H7 (cell line): Measurements from ENCODE around the gene RGS6. TPM values are rescaled to one million over a fixed set of nuclear protein-coding genes. Genes with fewer than 3 reads are reported as not detected.

Experiments
- DNase-seq: peaks from one replicate; pipeline ENCODE4 v3.0.0; 2012
- H3K27me3 ChIP-seq: 2 replicates; pipeline ENCODE4 v1.6.0; 2011; ENCODE audit warnings: mild to moderate bottlenecking, low read length; ENCODE audit not compliant: control insufficient read depth, insufficient read depth
- H3K36me3 ChIP-seq: replicated peaks from 2 replicates; pipeline ENCODE4 v1.5.1; 2011; ENCODE audit warnings: low read length; ENCODE audit not compliant: control insufficient read depth, insufficient read depth
- H3K4me3 ChIP-seq: 2 replicates; pipeline ENCODE4 v1.5.1; 2011; ENCODE audit warnings: low read depth, mild to moderate bottlenecking, control low read depth, low read length, moderate library complexity; ENCODE audit not compliant: insufficient read depth
- total RNA-seq: library from RNA; depleted of rRNA; stranded (reverse); fragments of >200 nt; shearing (Covaris generic); gene quantifications from 2 replicates; pipeline ENCODE4 v1.2.3, GENCODE V29; 2014

RGS6 gene
- total RNA-seq, 1 experiment from 2014 or later = 0.87 TPM

DNA sequence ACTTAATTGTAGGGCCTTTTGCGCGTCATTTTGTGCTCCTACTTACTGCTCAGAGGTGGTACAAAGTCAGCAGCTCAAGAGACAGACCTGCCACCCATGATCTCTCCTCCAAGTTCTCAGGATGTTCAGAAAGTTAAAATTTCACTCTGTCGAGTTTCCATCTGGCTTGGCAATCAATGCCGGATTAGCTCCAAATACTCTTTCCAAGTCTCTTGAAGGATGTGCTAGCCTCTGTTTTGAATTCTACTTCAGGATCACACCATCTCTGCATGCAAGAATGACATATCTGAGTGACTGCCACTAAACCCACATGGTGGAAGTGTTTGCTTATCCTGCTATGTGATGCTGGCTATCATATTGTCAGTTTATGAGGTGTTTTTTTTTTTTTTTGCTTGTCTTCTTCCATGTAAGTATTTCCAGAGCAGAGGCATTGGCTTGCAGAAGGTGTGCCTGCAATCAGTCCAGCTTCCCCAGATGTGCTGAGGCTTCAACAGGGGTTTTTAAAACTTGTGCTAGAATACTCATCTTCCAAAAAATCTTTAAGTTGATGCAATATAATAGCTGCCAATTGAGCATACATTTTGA lies 125.6 kb downstream of the RGS6 start:
- no peaks in the 10 kb centered on the region for H3K27me3 ChIP-seq
- no peaks in the 10 kb centered on the region for H3K36me3 ChIP-seq
- no peak for DNase-seq
- no peak overlapping the region for H3K4me3 ChIP-seq

DNA sequence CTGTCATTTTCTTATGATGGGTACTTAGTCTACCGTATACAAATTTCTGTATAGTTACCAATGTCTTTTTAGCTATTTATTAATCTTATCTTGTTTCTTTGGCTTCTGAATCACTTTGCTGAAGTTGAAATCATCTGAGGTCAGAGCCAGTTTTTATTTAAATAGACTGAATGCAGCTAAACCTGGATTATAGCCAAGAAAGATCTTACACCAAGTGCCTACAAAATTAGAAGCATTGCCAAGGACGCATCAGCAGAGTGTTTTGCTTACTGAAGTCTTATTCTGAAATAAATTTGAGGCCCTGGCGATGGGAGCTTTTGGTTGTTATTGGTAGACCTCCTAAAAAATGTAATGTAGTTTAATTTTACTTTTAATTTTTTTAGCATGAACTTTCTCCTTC lies 128.2 kb downstream of the RGS6 start:
- H3K36me3 ChIP-seq = no peaks in the 10 kb centered on the region
- no peak overlapping the region for H3K4me3 ChIP-seq
- H3K27me3 ChIP-seq = no peaks in the 10 kb centered on the region
- DNase-seq = no peak

DNA sequence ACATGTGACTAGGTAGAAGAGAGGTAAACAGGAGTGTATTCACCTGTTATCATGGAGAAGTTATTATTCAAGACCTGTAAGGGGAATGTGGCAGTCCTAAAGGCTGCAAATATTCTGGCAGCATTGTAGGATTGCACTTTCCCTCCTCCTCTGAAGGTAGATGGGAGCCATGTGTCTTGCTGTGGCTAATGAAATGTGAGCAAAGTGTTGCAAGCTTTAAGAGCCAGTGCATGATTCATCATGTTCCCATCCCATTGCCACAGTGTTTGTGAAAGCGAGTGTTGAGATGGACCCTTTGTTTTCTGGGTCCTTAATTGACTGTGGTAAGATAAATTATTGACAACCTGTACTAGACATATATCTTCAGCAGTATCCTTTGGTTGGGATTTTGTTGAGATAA lies 128.7 kb downstream of the RGS6 start:
- no peak for DNase-seq
- Histone ChIP-seq H3K4me3 (no peak overlapping the region), H3K27me3 (no peaks in the 10 kb centered on the region), H3K36me3 (no peaks in the 10 kb centered on the region)

DNA sequence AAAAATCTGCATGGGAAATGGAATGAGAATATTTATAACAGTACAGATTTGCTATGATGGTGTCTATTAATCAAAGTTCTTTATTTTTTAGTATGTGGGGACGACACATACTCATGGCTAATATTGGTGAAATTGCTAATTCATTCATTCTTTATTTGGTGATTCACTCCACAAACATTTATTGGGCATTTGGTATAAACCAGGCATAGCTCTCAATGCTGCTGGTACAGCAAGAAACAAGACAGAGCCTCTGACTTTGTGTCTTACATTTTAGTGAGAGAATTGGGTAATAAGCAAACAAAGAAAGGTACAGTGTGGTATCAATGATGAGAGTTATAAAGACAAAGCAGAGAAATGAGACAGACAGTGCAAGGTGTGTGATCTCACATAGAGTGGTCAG lies 129.5 kb downstream of the RGS6 start:
- H3K36me3 ChIP-seq = no peaks in the 10 kb centered on the region
- no peak for DNase-seq
- H3K27me3 ChIP-seq = no peaks in the 10 kb centered on the region
- H3K4me3 ChIP-seq = no peak overlapping the region

DNA sequence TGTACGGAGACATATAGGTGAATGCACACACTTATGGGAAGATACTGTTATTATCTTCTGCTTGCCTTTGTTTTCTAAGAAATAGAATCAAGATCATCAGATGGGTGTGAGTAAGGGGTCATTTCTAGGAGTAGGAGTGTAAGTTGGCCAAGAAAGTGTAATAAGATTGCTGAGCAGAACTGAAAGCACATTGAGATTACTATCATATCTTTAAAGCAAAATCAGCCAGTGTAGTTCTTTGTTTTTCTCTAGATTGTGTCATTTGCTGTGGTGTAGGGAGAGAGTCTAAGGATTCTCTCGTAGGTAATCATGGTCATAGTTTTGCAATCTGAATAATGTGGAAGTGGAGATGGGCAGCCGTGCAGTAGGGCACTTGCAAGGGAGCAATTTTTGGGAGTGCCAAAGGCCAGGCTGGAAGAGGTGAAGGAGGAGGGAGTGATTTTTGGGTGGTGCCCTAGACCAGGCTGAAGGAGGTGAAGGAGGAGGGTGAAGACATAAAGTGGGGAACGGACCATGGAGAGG lies 131.6 kb downstream of the RGS6 start:
- H3K27me3 ChIP-seq = no peaks in the 10 kb centered on the region
- no peak for DNase-seq
- H3K36me3 ChIP-seq = no peaks in the 10 kb centered on the region
- H3K4me3 ChIP-seq = no peak overlapping the region

DNA sequence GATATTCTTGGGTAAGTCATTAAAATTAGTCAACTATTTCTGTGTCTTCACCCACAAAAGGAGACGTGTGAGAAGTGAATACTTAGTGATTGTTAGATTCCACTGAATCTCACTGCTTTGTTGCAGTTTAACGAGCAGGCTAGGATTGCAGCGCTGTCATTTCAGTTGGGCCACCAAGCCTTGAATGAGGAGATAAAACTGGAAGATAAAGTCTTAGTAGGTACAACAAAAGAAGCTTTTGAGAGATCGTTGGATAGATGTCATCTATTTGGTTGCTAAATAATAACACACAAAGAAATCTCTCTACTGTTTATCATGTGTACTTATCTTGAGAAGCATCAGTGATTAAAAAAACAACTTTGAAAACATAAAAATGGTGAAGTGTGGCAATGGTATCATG lies 132.3 kb downstream of the RGS6 start:
- Histone ChIP-seq H3K4me3 (no peak overlapping the region), H3K36me3 (no peaks in the 10 kb centered on the region), H3K27me3 (no peaks in the 10 kb centered on the region)
- no peak for DNase-seq

DNA sequence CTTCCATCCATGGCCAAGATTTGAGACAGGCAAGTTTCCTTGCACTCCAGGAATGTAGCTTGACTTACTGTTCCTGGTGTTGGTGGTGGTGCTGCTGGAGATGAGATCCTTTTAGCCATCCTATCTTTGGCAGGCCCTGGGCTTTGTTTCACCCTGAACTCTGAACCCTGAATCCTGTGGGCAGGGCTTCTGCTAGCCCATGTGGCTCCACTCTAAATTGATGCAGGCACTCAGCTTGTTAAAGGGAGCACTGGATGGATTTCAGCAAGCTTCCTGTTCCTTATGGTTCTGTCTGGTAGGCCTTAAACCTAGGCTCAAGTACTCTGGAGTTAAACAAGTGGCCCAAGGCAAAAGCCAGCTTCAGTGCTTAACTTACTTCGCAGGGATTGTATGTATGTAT lies 138.2 kb downstream of the RGS6 start:
- Histone ChIP-seq H3K27me3 (no peaks in the 10 kb centered on the region), H3K36me3 (no peaks in the 10 kb centered on the region), H3K4me3 (no peak overlapping the region)
- no peak for DNase-seq

DNA sequence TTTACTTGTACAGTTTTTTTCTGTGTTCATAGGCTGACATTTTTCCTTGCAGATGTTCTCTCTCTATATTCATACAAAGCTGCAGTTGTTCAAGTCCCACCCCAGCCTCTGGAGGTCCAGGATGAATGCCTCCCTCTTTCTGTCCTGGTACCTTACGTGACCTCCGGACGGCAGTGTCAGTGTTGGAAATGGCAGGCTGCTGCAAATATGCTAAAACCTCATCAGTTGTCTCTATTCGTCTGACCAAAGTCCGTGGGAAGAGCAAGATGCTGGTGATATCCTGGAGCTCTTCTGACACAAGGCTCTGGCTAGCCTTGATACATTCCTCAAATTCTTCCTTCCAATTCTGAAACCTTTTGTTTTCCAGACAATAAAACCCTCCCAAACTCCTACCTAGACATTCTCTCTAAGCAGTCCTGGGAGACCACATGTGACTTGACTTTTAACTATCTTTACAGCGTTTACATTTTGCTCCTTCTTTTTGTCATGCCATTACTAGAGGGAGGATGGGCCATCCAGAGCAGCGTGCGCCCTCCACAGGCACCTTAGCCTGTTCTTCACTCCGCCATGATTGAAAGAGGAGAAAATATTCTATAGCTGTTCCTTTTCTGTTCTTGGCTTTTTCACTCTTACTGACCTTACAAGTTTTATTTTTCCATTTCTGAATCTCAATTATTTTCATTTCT lies 143.6 kb downstream of the RGS6 start:
- DNase-seq = peak; percentile 20
- H3K36me3 ChIP-seq = no peaks in the 10 kb centered on the region
- H3K4me3 ChIP-seq = no peak overlapping the region
- H3K27me3 ChIP-seq = no peaks in the 10 kb centered on the region

DNA sequence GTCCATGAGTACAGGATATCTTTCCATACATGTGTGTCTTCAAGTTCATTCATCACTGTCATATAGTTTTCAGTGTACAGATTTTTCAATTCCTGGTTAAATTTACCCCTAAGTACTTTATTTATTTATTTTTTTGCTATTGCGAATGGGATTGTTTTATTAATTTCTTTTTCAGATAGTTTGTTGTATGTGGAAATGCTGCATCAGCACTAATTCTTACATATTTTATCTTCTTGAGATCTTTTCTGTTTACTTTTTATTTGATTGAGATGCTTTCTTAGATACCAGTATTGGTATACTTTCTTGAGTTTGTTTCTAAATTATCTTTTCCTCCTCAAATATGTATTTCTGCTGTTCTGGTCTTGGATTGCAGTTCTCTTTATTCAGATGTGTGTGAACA lies 148.9 kb downstream of the RGS6 start:
- Histone ChIP-seq H3K36me3 (no peaks in the 10 kb centered on the region), H3K27me3 (no peaks in the 10 kb centered on the region), H3K4me3 (no peak overlapping the region)
- DNase-seq = no peak

DNA sequence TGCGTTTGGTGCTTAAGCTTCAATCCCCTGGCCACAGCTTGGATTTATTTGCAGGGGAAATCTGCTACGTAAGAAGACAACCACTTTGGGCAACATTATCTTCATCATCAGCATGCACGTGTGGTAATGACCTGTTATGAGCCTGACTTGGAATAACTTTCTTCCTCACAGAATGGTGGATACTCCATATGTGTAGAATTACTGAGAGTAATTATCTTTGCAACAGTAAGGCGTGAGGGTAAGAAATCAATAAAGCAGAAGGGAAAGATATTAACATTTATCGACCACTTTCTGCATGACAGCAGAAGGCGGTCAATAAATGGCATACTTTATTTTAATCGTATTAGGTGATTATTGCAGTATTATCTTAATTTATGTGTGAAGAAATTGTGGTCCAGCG lies 152.7 kb downstream of the RGS6 start:
- Histone ChIP-seq H3K36me3 (no peaks in the 10 kb centered on the region), H3K4me3 (no peak overlapping the region), H3K27me3 (no peaks in the 10 kb centered on the region)
- no peak for DNase-seq

DNA sequence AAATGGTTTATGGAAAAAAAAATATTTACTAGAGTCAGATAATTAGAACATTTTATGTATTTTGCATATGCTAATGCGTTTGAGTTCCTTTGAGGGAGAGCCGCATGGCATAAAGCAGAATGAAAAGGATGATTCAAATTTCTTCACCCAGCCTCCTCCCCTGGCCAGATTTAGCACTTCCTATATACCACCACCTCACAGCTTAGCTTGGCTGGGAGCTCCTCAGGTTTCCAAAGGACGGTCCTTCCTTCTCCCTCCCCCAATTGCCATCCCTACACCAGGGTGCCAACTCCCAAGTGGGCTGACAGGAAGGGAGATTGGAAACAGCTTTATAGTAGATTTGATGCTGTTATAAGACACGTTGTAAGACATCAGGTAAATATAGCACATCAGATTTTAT lies 157.4 kb downstream of the RGS6 start:
- Histone ChIP-seq H3K36me3 (no peaks in the 10 kb centered on the region), H3K27me3 (no peaks in the 10 kb centered on the region), H3K4me3 (no peak overlapping the region)
- no peak for DNase-seq

DNA sequence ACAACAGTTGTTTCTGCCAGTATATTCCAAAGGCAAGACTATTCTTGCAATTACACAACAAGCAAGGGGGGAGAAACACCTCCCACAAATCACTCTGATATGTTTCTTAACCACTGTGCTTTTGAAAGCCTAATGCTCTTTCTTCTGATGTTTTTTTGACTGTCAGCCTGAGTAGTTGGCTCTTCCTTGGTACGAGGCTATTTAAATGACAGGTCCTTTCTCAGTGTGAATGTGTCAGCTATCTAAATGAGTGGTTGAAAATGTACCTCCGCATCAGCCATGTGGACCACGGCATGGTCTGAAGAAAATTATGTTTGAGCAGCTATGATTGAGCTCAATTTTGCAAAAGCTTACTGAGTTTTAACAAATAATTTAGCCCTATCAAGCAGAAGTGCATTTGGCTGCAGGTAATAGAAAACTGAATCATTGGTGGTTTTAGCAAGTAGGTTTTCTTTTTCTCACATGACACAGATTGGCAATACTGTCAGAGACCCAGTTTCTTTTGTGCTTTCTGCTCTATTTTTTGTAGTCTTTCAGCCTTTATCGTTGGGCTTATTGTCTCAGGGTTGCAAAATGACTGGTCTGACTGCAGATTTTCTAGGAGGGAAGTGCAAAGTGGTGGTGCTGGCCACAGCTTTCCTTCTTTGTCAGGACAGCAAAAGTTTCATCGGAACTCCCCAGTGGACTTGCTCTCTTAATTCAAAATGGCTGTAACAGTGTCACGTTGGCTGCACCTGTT lies 162.8 kb downstream of the RGS6 start:
- H3K27me3 ChIP-seq = no peaks in the 10 kb centered on the region
- DNase-seq = no peak
- no peaks in the 10 kb centered on the region for H3K36me3 ChIP-seq
- no peak overlapping the region for H3K4me3 ChIP-seq

DNA sequence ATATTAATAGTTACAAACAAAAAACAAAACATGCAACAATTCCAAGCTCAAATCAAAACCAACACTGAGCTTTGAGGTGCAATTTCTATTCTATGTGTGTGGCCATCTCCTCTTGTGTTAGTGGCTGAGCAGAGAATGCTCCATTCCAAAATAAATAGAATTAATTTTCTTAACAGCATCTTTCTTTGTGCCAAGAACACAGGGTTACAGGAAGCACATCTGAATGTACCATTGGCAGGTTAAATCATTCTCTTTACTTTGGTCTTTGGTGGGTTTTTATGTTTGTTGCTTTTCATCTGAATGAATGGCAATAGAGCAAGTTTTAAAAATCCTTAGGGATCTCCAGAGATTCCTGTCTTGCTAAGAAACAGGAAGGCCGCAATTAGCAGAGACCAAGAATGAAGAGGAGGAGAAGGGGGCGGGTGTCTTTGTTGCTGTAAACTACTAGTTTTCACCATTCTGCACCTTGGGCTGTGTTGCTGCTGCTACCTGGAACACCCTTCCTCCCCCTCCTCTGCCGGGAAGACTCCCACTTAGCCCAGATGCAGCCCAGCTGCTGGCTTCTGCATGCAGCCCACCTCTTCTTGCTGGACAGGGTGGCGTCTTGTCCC lies 165.0 kb downstream of the RGS6 start:
- DNase-seq = no peak
- Histone ChIP-seq H3K4me3 (no peak overlapping the region), H3K36me3 (no peaks in the 10 kb centered on the region), H3K27me3 (no peaks in the 10 kb centered on the region)

DNA sequence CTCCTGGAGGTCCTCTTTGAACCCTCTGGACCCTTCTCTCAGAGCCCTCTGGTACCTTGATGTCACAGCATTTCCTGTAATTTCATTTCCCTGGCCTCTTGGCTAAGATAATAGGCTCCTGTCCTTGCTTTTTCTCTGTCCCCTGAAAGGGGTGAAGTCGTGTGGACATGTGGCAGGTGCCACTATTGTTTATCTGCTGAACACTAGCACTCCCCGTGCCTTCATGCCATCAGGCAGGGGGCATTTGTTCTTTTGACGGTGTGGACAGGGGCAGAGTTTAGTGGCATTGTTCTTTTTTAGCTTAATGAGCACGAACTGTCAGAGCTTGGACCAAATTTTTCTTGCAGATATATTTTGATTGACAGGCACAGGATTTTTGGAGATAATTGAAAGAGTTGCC lies 166.0 kb downstream of the RGS6 start:
- Histone ChIP-seq H3K27me3 (no peaks in the 10 kb centered on the region), H3K36me3 (no peaks in the 10 kb centered on the region), H3K4me3 (no peak overlapping the region)
- no peak for DNase-seq

DNA sequence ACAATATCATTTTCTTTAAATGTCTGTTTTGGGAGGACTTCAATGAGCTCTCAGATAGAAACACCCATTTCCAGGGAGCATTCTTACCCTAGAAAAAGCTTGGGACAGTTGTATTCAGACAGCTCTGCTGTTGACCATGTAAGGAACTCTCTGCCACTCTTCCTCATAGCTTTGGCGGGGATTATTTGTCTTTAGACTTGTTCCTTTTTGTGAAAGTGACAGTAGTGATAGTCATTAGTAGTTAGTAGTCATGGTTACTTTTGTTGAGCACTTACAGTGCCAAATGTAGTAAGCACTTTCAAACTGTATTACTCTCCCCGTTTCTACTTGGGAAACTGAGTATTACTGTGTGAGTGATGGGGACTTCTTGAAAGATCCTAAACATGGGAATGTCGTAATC lies 167.3 kb downstream of the RGS6 start:
- no peaks in the 10 kb centered on the region for H3K36me3 ChIP-seq
- no peak overlapping the region for H3K4me3 ChIP-seq
- no peaks in the 10 kb centered on the region for H3K27me3 ChIP-seq

More for the DNA sequence above, 167.3 kb downstream of the RGS6 start:
- no peak for DNase-seq
